ENCODE results near the gene ERBB2. TPM values are rescaled to one million over a fixed set of nuclear protein-coding genes. Genes with fewer than 3 reads are reported as not detected.
A peak's percentile ranks its signal among the peaks of the same experiment; 100 is the strongest.

ERBB2 gene
- total and polyA plus RNA-seq, 2 of the 13 experiments (the other 11 are each of a cell fraction or from before 2014, with no cell fraction given) = 57.7 to 64.1 TPM

GRCh38 chr17:39736319-39737165 is 36.7 kb downstream of the ERBB2 start (continued):
- TF ChIP-seq ZNF720 (CRISPR knock-in tag; IDR thresholded peaks at IDR 0.05) = no peak
- no peak for TF ChIP-seq KAT7 (CRISPR knock-in tag; IDR thresholded peaks at IDR 0.05; ENCODE audit: borderline replicate concordance)
- peak; percentile 67; the same call in 1 of the 2 replicates for TF ChIP-seq CCDC6 (CRISPR knock-in tag; IDR thresholded peaks at IDR 0.05)
- no peak for TF ChIP-seq ZNF343 (CRISPR knock-in tag; IDR thresholded peaks at IDR 0.05)
- no peak for TF ChIP-seq ZNF781 (CRISPR knock-in tag; IDR thresholded peaks at IDR 0.05; ENCODE audit: borderline replicate concordance, not compliant biosample characterization)
- no peak for TF ChIP-seq ZMYM2 (CRISPR knock-in tag; IDR thresholded peaks at IDR 0.05)
- TF ChIP-seq, protein P1, sequence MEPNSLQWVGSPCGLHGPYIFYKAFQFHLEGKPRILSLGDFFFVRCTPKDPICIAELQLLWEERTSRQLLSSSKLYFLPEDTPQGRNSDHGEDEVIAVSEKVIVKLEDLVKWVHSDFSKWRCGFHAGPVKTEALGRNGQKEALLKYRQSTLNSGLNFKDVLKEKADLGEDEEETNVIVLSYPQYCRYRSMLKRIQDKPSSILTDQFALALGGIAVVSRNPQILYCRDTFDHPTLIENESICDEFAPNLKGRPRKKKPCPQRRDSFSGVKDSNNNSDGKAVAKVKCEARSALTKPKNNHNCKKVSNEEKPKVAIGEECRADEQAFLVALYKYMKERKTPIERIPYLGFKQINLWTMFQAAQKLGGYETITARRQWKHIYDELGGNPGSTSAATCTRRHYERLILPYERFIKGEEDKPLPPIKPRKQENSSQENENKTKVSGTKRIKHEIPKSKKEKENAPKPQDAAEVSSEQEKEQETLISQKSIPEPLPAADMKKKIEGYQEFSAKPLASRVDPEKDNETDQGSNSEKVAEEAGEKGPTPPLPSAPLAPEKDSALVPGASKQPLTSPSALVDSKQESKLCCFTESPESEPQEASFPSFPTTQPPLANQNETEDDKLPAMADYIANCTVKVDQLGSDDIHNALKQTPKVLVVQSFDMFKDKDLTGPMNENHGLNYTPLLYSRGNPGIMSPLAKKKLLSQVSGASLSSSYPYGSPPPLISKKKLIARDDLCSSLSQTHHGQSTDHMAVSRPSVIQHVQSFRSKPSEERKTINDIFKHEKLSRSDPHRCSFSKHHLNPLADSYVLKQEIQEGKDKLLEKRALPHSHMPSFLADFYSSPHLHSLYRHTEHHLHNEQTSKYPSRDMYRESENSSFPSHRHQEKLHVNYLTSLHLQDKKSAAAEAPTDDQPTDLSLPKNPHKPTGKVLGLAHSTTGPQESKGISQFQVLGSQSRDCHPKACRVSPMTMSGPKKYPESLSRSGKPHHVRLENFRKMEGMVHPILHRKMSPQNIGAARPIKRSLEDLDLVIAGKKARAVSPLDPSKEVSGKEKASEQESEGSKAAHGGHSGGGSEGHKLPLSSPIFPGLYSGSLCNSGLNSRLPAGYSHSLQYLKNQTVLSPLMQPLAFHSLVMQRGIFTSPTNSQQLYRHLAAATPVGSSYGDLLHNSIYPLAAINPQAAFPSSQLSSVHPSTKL (CRISPR knock-in tag; IDR thresholded peaks at IDR 0.05) = peak; percentile 93
- TF ChIP-seq FOXM1 (CRISPR knock-in tag; IDR thresholded peaks at IDR 0.05) = no peak
- TF ChIP-seq KLF15 (CRISPR knock-in tag; IDR thresholded peaks at IDR 0.05; ENCODE audit: borderline replicate concordance) = no peak
- no peak for TF ChIP-seq LCORL (IDR thresholded peaks at IDR 0.05)
- TF ChIP-seq LCORL (CRISPR knock-in tag; IDR thresholded peaks at IDR 0.05) = no peak
- no peak for TF ChIP-seq ZNF10 (CRISPR knock-in tag; IDR thresholded peaks at IDR 0.05; ENCODE audit: borderline replicate concordance, low read depth)
- no peak for TF ChIP-seq RFX1 (IDR thresholded peaks at IDR 0.05)
- TF ChIP-seq NR1H2 (CRISPR knock-in tag; IDR thresholded peaks at IDR 0.05; ENCODE audit: borderline replicate concordance, low read depth) = no peak
- no peak for TF ChIP-seq ZNF556 (CRISPR knock-in tag; IDR thresholded peaks at IDR 0.05; ENCODE audit: borderline replicate concordance)
- TF ChIP-seq RXRA (CRISPR knock-in tag; IDR thresholded peaks at IDR 0.05) = peak; percentile 97
- peak; percentile 78 for TF ChIP-seq NCOA2 (CRISPR knock-in tag; IDR thresholded peaks at IDR 0.05)
- TF ChIP-seq, protein P2, sequence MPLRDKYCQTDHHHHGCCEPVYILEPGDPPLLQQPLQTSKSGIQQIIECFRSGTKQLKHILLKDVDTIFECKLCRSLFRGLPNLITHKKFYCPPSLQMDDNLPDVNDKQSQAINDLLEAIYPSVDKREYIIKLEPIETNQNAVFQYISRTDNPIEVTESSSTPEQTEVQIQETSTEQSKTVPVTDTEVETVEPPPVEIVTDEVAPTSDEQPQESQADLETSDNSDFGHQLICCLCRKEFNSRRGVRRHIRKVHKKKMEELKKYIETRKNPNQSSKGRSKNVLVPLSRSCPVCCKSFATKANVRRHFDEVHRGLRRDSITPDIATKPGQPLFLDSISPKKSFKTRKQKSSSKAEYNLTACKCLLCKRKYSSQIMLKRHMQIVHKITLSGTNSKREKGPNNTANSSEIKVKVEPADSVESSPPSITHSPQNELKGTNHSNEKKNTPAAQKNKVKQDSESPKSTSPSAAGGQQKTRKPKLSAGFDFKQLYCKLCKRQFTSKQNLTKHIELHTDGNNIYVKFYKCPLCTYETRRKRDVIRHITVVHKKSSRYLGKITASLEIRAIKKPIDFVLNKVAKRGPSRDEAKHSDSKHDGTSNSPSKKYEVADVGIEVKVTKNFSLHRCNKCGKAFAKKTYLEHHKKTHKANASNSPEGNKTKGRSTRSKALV (CRISPR knock-in tag; IDR thresholded peaks at IDR 0.05) = no peak
- peak; percentile 71 for TF ChIP-seq FOSL2 (CRISPR knock-in tag; IDR thresholded peaks at IDR 0.05)
- TF ChIP-seq ZNF512B (CRISPR knock-in tag; IDR thresholded peaks at IDR 0.05; ENCODE audit: borderline replicate concordance) = no peak
- TF ChIP-seq ZNF547 (CRISPR knock-in tag; IDR thresholded peaks at IDR 0.05) = peak; percentile 77; the same call in 1 of the 2 replicates
- TF ChIP-seq ZNF772 (CRISPR knock-in tag; IDR thresholded peaks at IDR 0.05) = no peak
- TF ChIP-seq FOXJ3 (CRISPR knock-in tag; IDR thresholded peaks at IDR 0.05; ENCODE audit: borderline replicate concordance) = peak; percentile 42; the same call in 1 of the 2 replicates
